ENCODE results near the gene PHF11.

GRCh38 chr13:49455007-49455398 lies 40.8 kb upstream of the PHF11 start:
- TF ChIP-seq, protein P1, sequence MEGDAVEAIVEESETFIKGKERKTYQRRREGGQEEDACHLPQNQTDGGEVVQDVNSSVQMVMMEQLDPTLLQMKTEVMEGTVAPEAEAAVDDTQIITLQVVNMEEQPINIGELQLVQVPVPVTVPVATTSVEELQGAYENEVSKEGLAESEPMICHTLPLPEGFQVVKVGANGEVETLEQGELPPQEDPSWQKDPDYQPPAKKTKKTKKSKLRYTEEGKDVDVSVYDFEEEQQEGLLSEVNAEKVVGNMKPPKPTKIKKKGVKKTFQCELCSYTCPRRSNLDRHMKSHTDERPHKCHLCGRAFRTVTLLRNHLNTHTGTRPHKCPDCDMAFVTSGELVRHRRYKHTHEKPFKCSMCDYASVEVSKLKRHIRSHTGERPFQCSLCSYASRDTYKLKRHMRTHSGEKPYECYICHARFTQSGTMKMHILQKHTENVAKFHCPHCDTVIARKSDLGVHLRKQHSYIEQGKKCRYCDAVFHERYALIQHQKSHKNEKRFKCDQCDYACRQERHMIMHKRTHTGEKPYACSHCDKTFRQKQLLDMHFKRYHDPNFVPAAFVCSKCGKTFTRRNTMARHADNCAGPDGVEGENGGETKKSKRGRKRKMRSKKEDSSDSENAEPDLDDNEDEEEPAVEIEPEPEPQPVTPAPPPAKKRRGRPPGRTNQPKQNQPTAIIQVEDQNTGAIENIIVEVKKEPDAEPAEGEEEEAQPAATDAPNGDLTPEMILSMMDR (conservative IDR thresholded peaks at IDR 0.05 in 1 of 2, IDR thresholded peaks at IDR 0.05 in 1 of 2; ENCODE audit: low read depth in 1 of 2, low read length in 2 of 2): no peak
- no peak for TF ChIP-seq EZH2 (IDR thresholded peaks at IDR 0.05; ENCODE audit: low read length, missing control alignments)

All from fibroblast of lung (primary cell).